Smooth muscle cell of the brain vasculature (primary cell): Measurements from ENCODE around the gene ZBTB44.
"Not testable (repeated sequence)": the region's sequence is repeated elsewhere in the genome, so short reads cannot be mapped to it uniquely, and the experiment has no call there.

ENCODE experiments used
- DNase-seq: peaks from one replicate; pipeline ENCODE4 v3.0.0-alpha.2; 2012; ENCODE audit warnings: low read depth, low spot score

The ZBTB44 gene

DNA sequence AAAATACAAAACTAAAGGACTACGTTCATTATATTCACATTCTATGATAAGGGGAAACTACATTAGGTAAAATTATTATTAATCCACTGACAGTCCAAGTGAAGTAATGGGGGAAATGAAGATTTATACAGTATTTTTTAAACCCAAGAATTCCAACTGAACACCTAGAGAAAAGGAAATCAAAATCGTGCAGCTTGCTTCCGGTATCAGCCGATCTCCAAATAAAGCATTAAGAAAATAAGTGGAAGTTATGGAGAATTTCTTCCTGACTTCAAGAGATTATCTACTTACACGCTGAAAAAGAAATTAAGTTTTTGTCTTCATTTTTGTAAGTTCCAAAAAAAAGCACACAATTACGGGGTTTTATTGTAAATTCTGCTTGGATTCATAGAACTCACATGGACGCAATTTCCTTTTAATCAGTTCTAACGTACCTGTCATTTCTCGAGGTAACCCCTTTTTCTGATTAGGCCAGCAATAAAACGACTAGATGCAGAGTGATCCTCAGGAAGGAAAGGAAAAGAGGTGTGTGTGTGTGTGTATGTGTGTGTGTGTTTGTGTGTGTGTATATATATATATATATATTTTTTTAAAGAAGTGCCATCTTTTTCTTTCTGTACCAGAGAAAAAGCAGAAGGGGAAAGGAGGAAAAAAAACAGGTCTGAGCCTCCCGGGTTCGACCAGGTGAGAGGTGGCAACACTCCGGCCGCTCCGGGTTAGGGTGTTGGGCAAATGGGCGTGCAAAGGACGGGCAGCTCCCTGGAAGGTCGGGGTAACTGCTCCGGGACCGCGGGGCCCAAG, 1.1 kb downstream of the ZBTB44 start:
- no peak for DNase-seq

DNA sequence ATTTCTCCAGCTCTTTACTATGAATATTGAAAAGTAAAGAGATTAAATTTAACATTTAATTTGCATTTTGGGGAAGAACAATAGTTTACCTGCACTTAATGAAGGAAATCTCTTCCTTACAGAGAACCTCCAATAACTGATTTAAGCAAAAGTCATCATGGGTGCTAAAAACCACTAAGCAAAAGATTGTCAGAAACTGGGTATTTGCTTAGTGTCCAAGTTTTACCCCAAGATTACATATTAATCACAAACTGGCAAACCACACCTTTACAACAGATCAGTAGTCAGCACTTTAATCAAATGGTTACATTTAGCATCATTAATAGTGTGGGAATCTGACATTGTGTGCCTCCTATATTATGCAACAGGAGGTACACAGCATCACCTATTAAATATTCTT, 2.7 kb downstream of the ZBTB44 start:
- no peak for DNase-seq

DNA sequence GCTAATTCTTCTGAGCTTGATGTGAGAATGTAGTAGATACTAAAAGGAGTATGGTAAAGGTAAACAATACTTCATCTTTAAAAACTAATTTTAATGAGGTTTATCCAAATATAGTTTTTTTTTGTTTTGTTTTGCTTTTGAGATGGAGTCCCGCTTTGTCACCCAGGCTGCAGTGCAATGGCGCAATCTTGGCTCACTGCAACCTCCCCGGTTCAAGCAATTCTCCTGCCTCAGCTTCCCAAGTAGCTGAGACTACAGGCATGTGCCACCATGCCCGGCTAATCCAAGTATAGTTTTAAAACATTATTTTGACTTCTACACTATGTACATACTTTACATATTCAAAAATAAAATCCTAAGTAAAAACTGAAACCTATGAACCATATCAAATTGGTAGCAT, 4.1 kb downstream of the ZBTB44 start:
- DNase-seq: no peak

DNA sequence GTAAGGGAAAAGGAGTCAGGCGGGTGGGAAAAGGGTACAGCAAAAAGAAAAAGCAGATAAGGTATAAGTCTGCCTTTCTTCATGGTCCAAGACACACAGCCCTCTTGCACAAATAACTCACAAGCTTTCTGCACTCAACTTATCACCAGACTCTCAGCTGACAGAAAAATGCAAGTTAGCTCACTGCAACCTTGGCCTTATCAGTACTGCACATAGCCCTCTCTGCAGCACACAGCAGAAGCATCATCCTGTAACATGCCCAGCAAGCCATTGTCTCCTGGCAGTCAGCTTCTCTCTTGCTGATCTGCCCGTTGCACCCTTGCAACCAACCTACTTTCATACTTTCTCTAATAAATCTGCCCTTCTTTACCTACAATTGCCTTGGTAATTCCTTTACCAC, 5.8 kb downstream of the ZBTB44 start:
- DNase-seq: no peak

DNA sequence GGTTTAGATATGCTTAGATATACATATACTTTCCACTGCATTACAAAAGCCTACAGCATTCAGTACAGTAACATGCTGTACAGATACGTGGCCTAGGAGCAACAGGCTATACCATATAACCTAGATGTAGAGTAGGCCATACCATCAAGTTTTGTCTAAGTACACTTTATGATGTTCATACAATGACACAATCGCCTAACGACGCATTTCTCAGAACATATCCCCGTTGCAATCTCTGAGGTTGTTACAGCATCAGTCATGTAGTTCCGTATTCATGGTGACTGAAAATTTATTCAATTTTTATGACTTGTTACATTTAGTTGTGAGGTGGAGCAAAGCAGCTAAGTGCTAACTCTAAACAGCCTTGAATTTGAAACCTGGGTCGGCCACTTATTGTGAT, 6.7 kb downstream of the ZBTB44 start:
- no peak for DNase-seq

DNA sequence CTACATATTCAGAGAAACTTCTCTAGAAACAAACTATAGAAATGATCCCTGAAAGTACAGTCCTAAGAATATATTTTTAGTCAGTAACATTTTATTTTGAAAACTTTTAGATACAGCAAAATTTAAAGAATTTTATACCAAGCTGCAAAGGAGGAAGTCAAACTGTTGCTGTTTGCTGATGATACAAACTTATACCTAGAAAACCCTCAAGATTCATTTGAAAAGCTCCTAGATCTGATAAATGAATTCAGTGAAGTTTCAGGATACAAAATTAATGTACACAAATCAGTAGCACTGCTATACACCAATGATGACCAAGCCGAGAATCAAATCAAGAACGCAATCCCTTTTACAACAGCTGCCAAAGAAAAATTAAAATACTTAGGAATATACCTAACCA, 10.1 kb downstream of the ZBTB44 start:
- no peak for DNase-seq

DNA sequence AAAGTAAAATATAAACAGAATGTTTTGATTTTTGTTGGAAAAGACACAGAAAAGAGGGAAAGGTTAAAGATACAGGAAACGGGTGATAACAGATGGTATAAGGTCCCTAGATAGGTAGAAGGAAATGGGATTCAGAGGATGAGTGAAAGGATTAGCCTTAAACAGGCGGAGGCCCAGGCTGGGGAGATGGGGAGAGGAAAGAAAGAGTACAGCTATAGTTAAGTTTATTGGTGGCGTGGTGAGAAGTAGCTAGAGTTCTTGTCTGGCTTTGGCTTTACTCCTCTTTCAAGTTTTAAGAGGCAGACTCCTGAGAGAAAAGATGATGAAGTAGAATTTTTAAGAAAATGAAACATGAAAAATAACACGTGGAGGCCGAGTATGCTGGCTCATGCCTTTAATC, 13.7 kb downstream of the ZBTB44 start:
- no peak for DNase-seq

DNA sequence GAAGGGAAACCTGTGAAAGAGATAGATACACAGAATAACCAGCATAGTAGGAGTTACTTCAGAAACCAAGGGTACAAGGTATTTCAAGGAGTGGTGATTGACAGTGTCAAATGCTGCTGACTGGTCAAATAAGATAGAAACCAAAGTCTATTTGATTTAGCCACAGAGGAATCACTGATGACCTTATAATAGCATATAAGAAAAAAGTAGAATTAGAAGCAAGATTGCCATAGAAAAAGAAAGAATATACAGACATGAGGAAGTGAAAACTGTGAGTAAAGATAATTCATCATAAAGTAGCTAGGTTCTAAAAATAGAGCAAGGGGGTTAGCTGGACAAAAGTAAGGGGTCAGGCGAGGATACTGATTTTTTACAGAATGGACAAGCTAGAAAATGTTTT, 14.2 kb downstream of the ZBTB44 start:
- DNase-seq: no peak

DNA sequence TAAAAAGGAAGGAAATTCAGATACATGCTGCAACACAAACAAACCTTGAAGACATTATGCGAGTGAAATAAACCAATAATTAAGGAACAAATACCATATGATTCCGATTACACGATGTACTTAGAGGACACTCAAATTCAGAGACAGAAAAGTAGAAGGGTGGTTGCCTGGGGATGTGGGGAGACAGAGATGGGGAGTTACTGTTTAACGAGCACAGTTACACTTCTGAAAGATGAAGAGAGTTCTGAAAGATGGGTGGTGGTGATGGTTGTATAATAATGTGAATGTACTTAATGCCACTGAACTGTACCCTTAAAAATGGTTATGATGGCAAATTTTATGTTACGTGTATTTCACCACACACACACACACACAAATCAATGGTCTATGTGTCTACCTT, 14.7 kb downstream of the ZBTB44 start:
- DNase-seq: no peak

DNA sequence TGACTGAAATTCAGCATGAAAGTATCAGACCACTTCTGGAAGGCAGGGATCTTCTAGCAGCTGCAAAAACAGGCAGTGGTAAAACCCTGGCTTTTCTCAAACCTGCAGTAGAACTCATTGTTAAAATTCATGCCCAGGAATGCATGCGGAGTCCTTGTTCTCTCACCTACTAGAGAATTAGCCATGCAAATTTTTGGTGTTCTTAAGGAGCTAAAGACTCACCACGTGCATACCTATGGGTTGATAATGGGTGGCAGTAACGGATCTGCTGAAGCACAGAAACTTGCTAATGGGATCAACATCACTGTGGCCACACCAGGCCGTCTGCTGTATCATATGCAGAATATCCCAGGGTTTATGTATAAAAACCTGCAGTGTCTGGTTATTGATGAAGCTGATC, 19.1 kb downstream of the ZBTB44 start:
- DNase-seq: no peak

DNA sequence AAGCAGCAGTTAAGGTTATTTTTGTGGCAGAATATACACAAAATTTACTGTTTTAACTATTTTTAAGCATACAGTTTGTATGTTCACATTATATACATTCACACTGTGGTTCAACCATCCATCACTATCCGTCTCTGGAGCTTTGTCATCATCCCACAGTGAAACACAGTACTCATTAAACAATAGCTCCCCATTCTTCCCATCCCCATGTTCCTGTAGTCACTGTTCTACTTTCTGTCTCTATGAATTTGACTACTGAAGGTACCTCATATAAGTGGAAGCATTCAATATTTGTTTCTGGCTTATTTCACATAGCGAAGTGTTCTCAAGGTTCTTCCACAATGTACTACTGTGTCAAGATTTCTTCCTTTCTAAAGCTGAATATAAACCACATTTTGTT, 32.6 kb downstream of the ZBTB44 start:
- DNase-seq: no peak

DNA sequence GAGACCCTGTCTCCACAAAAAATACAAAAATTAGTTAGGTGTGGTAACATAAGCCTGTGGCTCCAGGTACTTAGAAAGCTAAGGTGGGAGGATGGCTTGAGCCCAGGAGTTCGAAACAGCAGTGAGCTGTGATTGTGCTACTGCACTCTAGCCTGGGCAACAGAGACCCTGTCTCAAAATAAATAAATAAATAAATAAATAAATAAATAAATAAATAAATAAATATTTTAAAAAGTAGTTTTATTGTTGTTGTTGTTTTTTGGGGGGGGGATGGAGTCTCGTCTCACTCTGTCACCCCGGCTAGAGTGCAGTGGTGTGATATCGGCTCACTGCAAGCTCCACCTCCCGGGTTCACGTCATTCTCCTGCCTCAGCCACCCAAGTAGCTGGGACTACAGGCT, 33.4 kb downstream of the ZBTB44 start:
- not testable (repeated sequence) for DNase-seq

DNA sequence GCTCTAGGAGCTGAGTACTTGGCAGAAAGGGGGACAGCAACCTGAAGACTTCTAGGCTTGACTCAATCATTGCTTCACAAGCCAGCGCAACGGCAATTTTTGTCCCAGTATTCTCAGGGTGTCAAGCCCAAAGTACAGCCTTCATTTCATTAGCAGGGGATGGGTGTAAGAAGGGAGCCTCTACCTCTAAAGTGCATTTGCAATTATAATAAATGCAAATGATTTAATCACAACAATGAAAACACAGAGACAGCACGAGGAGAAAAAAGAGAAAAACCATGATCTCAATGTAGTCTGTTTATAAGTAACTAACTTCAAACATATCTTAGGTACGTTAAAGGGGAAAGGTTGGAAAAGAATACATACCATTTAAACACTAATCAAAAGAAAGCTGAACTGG, 34.7 kb downstream of the ZBTB44 start:
- no peak for DNase-seq

DNA sequence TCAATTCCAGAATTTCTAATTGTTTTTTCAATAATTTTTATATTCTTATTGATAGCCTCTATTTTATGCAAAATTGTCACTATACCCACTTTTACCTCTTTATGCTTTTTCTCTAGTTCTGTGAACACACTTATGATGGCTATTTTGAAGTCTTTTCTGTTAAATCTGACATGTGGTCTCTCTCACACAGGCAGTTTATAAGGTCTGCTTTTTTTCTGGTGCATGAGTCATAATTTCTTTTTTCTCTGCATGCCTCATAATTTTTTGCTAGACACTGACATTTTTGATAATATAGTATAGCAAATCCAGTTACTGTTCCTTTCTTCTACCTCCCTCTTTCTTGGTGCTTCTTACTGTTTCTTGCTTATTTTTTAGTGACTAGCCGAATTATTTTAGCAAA, 36.0 kb downstream of the ZBTB44 start:
- DNase-seq: no peak

DNA sequence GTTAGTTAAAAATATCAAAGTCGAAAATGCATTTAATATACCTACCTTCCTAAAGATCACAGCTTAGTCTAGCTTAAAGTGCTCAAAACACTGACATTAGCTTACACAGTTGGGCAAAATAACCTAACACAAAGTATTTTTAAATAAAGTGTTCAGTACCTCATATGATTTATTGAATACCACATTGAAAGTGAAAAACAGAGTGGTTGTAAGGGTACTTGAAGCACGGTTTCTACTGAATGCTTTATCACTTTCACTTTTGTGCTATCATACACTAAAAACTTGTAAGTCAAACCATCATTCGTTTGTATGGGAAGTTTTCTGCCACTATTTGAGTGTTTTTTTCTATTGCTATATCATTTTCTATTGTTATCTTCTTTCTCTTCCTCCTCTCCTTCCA, 36.6 kb downstream of the ZBTB44 start:
- DNase-seq: no peak

DNA sequence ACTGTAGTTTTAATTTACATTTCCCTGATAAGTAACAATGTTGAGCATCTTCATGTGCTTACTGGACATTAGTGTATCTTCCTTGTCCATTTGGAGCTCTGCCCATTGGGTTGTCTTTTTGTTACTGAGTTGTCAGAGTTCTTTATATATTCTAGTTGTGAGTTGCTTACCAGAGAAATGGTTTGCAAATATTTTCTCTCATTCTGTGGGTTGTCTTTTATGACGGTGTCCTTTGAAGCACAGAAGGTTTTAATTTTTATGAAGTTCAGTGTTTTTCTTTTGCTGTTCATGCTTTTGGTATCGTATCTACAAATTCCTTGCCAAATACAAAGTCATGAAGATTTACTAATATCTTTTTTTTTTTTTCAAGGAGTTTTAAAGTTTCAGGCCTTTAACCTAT, 42.4 kb downstream of the ZBTB44 start:
- DNase-seq: no peak

DNA sequence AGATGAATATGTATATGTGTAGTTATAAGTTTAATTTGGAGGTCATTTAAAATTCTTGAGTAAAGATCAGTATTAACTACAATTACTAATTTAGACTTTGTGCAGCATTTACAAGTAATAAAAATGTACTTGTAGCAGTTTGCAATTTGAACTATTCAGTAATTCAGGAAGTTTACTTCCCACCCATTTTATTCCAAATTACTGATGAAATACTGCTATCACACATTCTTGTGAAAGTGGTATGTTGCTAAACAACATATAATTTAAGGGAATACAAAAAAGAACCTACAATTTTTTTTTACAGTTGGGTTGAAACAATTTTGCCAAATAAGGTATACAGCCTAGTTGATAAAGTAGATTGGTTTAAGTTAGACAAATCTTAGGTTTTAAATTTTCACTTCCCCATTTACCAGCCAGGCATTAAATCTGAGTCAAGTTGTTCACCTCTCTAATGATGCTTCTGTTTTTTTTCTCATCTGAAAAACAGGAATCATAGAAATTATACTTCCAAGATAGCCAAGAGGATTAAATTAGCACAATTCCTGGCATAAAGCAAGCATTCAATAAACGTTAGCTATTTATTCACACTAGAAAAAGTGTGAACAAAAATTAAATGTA, 45.3 kb downstream of the ZBTB44 start:
- no peak for DNase-seq

DNA sequence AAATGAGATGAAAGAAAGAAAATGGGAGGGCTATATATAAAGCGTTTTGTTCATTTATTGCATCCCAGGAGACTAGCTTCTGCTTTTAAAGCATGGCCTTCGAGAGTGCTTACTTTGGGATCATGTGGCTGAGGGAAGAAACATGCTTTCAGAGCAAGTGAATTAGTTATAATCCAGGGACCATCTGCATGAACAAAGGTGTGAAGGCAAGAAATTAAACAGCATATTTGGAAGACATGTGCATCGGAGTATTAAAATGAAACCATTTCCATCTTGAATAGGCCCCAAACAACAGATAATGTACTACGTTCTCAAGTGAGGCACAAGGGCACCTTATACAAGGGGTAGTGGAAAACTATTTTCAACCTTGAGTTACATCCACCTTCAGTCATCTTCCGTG, 51.4 kb downstream of the ZBTB44 start:
- no peak for DNase-seq

DNA sequence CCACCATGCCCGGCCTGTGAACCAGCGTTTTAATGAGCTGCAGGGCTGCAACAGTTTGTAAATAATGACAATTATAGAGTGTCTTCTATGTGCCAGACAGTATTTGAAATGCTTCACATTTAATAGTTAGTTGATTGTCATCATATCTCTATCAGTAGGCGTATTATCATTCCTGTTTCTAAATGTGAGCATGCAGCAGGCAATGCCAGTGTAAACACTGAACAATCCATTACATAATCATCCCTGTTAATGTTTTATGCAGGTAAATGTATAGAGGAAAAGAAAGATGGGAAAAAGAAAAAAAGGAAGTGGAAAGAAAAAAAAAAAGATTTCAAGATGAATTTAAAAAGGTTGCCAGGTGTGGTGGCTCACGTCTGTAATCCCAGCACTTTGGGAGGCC, 52.3 kb downstream of the ZBTB44 start:
- DNase-seq: no peak

DNA sequence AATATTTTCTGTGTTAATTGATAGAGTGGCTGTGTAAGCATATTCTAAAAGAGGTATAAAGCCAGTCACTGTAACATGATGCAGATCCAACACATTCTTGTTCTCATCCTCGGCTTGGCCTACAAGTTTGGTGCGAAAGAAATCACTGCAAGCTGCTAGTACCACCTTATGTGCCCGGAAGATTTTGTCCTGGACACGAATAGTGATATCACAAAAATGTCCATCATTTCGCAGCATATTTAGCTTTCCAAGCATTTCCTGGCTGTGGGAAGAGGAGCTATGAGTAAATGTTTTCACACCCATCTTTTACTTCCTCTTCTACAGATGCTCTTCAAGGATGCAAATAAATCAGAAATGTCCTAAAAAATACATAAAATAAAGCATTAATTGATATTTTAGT, 53.1 kb downstream of the ZBTB44 start:
- no peak for DNase-seq

DNA sequence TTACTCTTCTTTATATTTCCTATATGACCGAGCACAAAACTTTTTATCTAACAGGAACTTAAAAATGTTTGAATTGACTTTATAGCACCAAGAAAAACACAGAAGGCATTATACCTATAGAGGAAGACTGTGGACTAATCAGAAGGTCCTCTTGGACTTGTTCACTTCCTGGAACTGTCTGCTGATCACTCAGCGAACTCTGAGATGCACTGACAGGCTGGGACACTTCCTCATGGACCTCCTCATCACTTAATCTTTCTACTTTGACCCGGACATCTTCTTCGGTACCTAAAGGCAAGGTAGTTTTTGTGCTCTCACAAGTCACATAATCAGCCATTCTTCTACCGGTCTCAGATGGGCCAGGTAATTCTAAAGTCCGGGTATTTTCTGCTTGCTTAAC, 54.0 kb downstream of the ZBTB44 start:
- DNase-seq: no peak

DNA sequence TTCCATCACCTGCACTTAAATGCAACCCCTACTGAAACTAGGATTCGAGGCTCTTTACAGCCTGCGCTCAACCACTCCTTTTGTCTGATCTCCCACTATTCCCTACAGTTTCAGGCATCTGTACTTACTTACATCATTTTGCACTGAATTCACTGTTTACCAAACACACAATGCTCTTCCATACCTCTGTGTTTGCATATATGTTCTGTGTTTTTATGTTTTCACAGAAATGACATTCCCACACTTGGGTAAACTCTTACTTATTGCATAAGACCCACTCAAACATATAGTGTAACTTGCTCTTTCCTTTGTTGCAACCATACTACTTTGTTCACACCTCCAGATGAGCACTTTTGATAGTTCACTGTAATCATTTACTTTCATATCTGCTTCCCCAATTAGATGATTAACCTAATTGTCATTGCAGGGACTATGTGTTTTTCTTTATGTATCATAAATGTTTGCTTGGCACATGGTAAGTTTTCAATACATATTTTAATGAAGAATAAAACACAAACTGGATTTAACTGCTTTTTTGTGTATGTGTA, 54.6 kb downstream of the ZBTB44 start:
- DNase-seq: no peak

DNA sequence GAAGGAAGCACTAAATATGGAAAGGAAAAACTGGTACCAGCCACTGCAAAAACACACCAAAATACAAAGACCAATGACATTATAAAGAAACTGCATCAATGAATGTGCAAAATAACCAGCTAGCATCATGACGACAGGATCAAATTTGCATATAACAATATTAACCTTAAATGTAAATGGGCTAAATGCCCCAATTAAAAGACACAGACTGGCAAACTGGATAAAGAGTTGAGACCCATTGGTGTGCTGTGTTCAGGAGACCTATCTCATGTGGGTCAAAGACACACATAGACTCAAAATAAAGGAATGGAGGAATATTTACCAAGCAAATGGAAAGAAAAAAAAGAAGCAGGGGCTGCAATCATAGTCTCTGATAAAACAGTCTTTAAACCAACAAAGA, 63.0 kb downstream of the ZBTB44 start:
- DNase-seq: not testable (repeated sequence)
